Esophagus (tissue), 2 donors: ENCODE measurements around the gene UBL7. TPM values are rescaled to one million over a fixed set of nuclear protein-coding genes. Genes with fewer than 3 reads are reported as not detected.

ENCODE experiments used
- H3K27ac ChIP-seq, 2 donors: one replicate each; pipeline ENCODE4 v1.5.1; 2013; ENCODE audit warnings: low read depth in 2 of 2, mild to moderate bottlenecking in 2 of 2, inconsistent platforms in 1 of 2, low read length in 1 of 2, moderate library complexity in 1 of 2
- H3K27me3 ChIP-seq, 2 donors: one replicate each; pipeline ENCODE4 v1.6.1; 2013; ENCODE audit warnings: low read length in 2 of 2, control low read depth in 1 of 2, mild to moderate bottlenecking in 1 of 2; ENCODE audit not compliant: insufficient read depth in 2 of 2, control insufficient read depth in 1 of 2
- H3K36me3 ChIP-seq, 2 donors: one replicate each; pipeline ENCODE4 v1.6.1; 2013; ENCODE audit warnings: low read length in 1 of 2; ENCODE audit not compliant: control insufficient read depth in 2 of 2, insufficient read depth in 2 of 2
- H3K4me1 ChIP-seq, 2 donors: one replicate each; pipeline ENCODE4 v1.6.1; 2013; ENCODE audit warnings: low read length in 1 of 2; ENCODE audit not compliant: control insufficient read depth in 2 of 2, insufficient read depth in 2 of 2
- H3K4me3 ChIP-seq, 2 donors: one replicate each; pipeline ENCODE4 v1.5.1; 2013; ENCODE audit warnings: low read length in 2 of 2, mild to moderate bottlenecking in 2 of 2, low read depth in 1 of 2, moderate library complexity in 1 of 2
- H3K9me3 ChIP-seq, 2 donors: one replicate each; pipeline ENCODE4 v1.6.1; 2013; ENCODE audit warnings: mild to moderate bottlenecking in 2 of 2, low read depth in 1 of 2, low read length in 1 of 2, moderate library complexity in 1 of 2; ENCODE audit not compliant: control insufficient read depth in 2 of 2, insufficient read depth in 1 of 2
- WGBS, 2 donors: extraction: QIAGEN DNeasy Blood & Tissue Kit; methylation state at CpG; one replicate each; pipeline ENCODE4 v1.1.7; 2013; 5-methylcytosine and 5-hydroxymethylcytosine counted together
- polyA plus RNA-seq, 2 donors: library from polyadenylated mRNA; stranded (reverse); fragments of 200-250 nt; gene quantifications; one replicate each; pipeline ENCODE4 v1.2.3, GENCODE V29; 2013
- donor health status: healthy with polysubstance abuse.
- donor health status: Bipolar disorder and iron deficiency.

UBL7 gene
- polyA plus RNA-seq, 2 donors, result 19.0 to 30.0 TPM

DNA sequence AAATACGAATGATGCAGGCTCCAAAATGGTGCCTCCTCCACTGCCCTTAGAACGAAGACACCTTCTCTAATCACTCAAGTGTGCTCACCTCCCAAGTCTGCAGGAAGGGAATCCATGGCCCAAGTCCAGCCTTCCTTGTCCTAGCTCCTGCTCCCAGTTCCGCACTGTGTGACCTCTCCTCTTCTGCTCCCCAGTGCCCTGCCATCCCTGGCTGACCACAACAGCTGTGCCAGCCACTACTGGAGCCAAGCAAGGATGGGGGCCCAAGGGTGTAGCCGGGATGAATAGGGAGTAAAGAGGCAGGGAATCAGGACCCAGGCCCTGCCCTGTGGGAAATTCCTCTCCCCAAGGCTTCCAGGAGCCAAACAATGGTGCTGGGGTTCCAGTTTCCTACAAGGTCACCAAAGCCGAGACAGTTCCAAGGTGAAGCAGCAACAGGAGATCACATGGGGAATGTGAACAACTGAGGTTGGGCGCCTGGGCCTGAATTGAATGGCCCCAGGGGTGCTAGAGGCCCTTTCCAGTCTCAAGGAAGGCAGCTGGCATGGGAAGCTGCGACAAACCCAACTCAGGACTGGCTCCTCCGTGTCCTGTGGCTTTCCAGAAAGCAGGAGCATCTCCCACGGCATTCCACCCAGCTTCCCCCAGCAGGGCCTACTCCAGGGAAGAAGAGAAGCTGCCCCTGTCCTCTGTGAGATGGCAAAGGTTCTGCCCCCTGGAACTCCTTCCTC lies 47.4 kb downstream of the UBL7 start:
- Histone ChIP-seq H3K27ac (no peak overlapping the region), H3K4me3 (no peak overlapping the region), H3K27me3 (no peaks in the 10 kb centered on the region), H3K36me3 (peaks cover 0 to 11% of the 10 kb centered on the region in 2 donors), H3K4me1 (peaks cover 0 to 8% of the 10 kb centered on the region in 2 donors), H3K9me3 (no peaks in the 10 kb centered on the region)
- WGBS, 2 donors, result 82 to 86% methylated on average over 9 of the region's 9 CpGs

DNA sequence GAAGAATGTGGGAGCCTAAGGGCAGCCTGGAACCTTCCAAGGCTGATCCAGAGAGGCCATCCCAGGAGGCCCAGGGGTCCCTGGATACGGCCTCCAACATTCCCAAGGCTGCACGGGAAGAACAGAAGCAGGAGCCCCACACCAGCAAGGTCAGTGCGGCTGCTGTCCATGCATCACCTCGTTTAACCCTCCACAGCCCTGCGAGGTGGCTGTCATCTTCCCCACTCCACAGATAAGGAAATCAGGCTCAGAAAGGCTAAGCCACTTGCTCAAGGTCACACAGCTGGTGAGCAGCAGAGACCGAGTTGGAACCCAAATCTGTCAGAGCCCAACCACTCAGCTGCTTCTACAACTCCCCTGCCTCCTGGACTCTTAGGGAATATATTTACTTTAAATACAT lies 48.8 kb downstream of the UBL7 start:
- no peaks in the 10 kb centered on the region for H3K9me3 ChIP-seq
- 69 to 85% methylated on average over 6 of the region's 6 CpGs for WGBS, 2 donors
- H3K36me3 ChIP-seq, result peaks cover 0 to 11% of the 10 kb centered on the region in 2 donors
- H3K4me3 ChIP-seq, result no peak overlapping the region
- H3K27me3 ChIP-seq, result no peaks in the 10 kb centered on the region
- H3K27ac ChIP-seq, result no peak overlapping the region
- H3K4me1 ChIP-seq, result peaks cover 0 to 10% of the 10 kb centered on the region in 2 donors

DNA sequence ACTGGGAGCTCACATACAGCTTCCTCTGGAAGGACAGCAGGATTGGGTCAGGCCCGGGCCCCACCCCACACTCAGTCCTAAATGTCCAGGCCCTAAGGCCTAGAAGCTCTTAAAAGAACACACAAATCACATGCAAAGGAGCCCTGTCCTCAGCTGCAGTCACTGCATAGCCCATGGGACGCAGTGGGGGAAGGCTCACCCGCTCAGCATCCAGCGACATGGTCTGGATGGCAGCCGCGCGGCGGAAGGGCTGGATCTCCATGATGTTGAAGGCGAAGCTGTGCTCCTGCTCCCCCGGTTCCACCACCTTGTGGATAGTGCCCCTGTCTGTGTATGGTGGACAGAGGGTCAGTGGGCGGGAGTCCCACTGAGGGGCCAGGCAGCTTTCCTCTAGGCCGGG lies 49.3 kb downstream of the UBL7 start:
- Histone ChIP-seq H3K4me1 (peaks cover 0 to 10% of the 10 kb centered on the region in 2 donors), H3K27me3 (no peaks in the 10 kb centered on the region), H3K36me3 (peaks cover 0 to 11% of the 10 kb centered on the region in 2 donors), H3K4me3 (no peak overlapping the region), H3K9me3 (no peaks in the 10 kb centered on the region), H3K27ac (no peak overlapping the region)
- WGBS, 2 donors, result 93 to 95% methylated on average over 12 of the region's 12 CpGs

DNA sequence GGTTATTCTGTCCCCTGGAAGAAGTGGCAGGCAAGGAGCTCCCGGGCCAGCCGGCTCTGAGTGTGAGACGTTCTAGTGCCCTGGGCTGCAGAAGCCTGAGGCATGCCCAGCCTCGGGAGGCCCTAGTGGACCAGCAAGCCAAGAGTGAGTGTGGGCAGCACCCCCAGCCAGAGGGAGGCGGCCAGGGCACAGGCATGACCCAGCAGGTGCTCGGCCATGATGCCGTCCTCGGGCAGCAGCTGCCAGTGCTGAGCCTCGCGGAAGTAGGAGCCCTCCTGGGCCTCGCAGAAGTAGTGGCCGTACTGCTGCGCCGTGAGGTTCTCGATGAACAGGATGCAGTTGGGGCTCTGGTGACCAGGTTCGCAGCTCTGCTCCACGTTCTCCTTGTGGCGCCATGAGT lies 50.5 kb downstream of the UBL7 start:
- Histone ChIP-seq H3K4me3 (no peak overlapping the region), H3K4me1 (peaks cover 0 to 3% of the 10 kb centered on the region in 2 donors), H3K9me3 (no peaks in the 10 kb centered on the region), H3K36me3 (peaks cover 0 to 2% of the 10 kb centered on the region in 2 donors), H3K27me3 (no peaks in the 10 kb centered on the region), H3K27ac (no peak overlapping the region)
- WGBS, 2 donors, result 93 to 95% methylated on average over 18 of the region's 18 CpGs

DNA sequence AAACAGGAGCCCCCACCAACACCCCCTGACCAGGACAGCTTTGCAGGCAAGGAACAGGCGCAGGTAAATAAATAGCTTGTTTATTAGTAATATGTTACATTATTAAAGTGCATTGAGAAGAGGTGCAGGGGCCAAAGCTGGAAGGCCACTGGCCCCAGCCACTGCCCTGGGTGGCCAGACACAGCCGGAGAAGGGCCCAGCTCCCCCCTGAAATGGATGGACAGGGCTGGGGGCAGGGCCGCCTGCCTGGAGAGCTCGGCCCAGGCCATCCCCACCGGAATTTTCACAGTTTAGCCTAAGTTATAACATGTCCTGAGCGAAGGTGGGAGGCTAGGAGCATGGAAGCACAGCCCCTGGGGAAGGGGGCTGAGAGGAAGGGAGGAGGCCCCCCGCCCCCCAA lies 51.7 kb downstream of the UBL7 start:
- H3K4me3 ChIP-seq, result no peak overlapping the region
- WGBS, 2 donors, result 86 to 87% methylated on average over 6 to 7 of the region's 7 CpGs
- H3K27me3 ChIP-seq, result no peaks in the 10 kb centered on the region

DNA sequence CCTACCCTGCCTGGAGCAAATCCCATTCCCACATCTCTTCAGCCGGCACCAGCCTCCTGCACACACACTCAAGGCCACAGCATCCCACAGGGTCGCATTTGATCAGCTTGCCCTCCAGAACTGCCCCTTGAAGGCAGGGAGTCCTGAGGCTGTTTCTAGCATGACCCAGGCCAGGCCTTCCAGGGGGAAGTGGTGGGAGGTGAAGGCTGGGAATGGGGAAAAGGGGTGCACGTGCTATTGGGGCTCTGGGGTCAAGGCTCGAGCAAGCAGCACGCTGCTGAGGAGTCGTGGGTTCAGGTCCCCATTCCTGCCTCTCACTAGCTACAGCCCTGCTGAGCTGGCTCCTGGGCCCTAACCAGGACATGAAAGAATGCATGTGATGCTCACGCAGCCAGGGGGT lies 52.1 kb downstream of the UBL7 start:
- no peaks in the 10 kb centered on the region for H3K9me3 ChIP-seq
- 80 to 90% methylated on average over 7 of the region's 7 CpGs for WGBS, 2 donors
- no peaks in the 10 kb centered on the region for H3K36me3 ChIP-seq
- no peak overlapping the region for H3K4me3 ChIP-seq
- H3K4me1 ChIP-seq, result peaks cover 0 to 2% of the 10 kb centered on the region in 2 donors
- H3K27me3 ChIP-seq, result no peaks in the 10 kb centered on the region
- no peak overlapping the region for H3K27ac ChIP-seq

More for the DNA sequence above, 51.7 kb downstream of the UBL7 start:
- Histone ChIP-seq H3K36me3 (no peaks in the 10 kb centered on the region), H3K9me3 (no peaks in the 10 kb centered on the region), H3K4me1 (peaks cover 0 to 2% of the 10 kb centered on the region in 2 donors), H3K27ac (no peak overlapping the region)

DNA sequence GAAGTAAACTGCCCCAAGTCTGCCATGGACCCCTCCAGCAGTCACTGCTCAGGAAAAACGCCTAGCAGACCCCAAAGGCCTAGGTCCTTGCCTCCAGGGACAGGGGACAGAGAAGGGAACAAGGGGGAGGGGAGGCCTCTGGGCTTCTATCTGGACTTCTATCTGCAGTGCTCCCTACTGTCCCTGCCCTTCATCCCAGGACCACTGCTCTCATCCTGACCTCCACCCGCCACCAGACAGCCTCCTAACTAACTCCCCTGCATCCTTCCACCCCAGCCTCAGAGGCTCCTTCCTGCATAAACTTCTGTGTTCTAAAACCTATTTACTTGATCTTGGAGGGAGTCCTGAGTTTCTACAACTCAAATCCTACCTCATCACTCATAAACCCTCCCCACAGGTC lies 52.6 kb downstream of the UBL7 start:
- Histone ChIP-seq H3K9me3 (no peaks in the 10 kb centered on the region), H3K4me1 (peaks cover 0 to 2% of the 10 kb centered on the region in 2 donors), H3K27ac (no peak overlapping the region), H3K27me3 (no peaks in the 10 kb centered on the region), H3K36me3 (no peaks in the 10 kb centered on the region), H3K4me3 (no peak overlapping the region)
- 76 to 81% methylated on average over 2 of the region's 2 CpGs for whole genome bisulfite sequencing, 2 donors

DNA sequence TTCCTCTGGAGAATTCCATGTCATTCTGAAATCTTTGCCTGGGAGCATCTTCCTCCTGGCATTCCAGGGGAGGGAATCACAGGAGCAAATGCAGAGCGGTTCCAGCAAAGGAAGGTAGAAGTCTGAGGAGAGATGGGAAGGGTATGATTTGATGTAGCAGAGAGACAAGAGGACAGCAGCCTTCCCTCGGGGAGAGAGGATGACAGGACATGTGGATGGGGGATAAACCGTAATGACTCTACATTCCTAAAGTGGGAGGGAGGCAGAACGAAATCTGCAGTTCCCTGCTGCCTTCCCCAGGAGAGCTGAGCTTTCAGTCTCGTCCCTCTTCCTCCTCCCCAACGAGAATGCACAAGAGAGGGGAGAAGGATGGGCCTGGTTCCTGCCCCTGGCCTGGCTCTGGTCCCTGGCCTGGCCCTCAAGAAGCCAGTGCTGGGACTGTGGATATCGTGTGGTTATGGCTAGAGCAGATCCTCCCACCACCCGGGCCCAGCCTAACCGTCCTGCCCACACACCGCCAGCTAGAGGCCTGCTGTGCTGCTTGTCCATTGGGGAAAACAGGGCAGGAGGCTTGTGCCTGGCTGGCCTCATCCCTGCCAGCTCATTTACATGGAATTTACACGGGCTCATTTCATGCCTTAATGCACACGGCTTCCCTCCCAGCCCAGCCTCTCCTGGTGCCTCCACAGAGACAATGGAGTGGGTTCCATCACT lies 53.8 kb downstream of the UBL7 start:
- no peak overlapping the region for H3K27ac ChIP-seq

DNA sequence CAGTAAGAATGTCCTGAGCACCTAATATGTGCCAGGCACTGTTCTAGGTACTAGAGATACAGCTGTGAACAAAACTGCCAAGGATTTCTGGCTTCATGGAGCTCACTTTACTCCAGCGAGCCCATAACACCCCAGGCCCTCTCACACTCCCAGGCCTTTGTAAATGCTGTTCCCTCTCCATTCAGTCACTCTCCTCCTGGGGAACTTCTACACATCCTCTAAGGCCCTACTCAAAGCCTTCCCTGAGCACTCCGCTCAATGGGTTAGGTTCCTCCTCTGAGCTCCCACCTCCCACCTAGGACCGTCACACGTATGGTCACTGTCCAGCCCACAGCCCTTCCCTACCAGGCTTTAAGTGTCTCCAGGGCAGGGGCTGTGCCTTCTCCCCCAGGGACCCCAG lies 54.4 kb downstream of the UBL7 start:
- WGBS, 2 donors, result 82 to 90% methylated on average over 4 of the region's 4 CpGs
- peaks cover 0 to 2% of the 10 kb centered on the region in 2 donors for H3K4me1 ChIP-seq
- H3K36me3 ChIP-seq, result no peaks in the 10 kb centered on the region
- H3K27me3 ChIP-seq, result no peaks in the 10 kb centered on the region
- H3K9me3 ChIP-seq, result no peaks in the 10 kb centered on the region
- no peak overlapping the region for H3K4me3 ChIP-seq
- no peak overlapping the region for H3K27ac ChIP-seq

More for the DNA sequence above, 53.8 kb downstream of the UBL7 start:
- H3K36me3 ChIP-seq, result no peaks in the 10 kb centered on the region
- no peaks in the 10 kb centered on the region for H3K27me3 ChIP-seq
- H3K9me3 ChIP-seq, result no peaks in the 10 kb centered on the region
- 45 to 49% methylated on average over 11 to 12 of the region's 12 CpGs for WGBS, 2 donors
- H3K4me1 ChIP-seq, result peaks cover 0 to 2% of the 10 kb centered on the region in 2 donors
- no peak overlapping the region for H3K4me3 ChIP-seq
